ENCODE measurements around the gene CBLN1. TPM values are rescaled to one million over a fixed set of nuclear protein-coding genes. Genes with fewer than 3 reads are reported as not detected.

CBLN1 gene
- total RNA-seq (2014; rRNA removed; shearing (Covaris generic); ENCODE audit: low replicate concordance): not detected in 2 replicates

- H3K36me3 ChIP-seq: no peaks in the 10 kb centered on the region
- no peak for DNase-seq
- no peaks in the 10 kb centered on the region for H3K9me3 ChIP-seq
- peak within 1 kb of the TSS; percentile 38 for H3K4me3 ChIP-seq
- H3K27me3 ChIP-seq: peaks cover 24% of the 10 kb centered on the region
These were observed at the start of gene CBLN1 for GRCh38 chr16:49281480-49281842. CBLN1 (minus strand) TSS chr16:49281838; CDS start chr16:49281465, 373 bp downstream.

GRCh38 chr16:49330562-49331201, 49.0 kb upstream of the CBLN1 start:
- Histone ChIP-seq H3K4me3 (no peak overlapping the region), H3K9me3 (no peaks in the 10 kb centered on the region), H3K36me3 (no peaks in the 10 kb centered on the region), H3K27me3 (no peaks in the 10 kb centered on the region)
- DNase-seq: no peak

DNA sequence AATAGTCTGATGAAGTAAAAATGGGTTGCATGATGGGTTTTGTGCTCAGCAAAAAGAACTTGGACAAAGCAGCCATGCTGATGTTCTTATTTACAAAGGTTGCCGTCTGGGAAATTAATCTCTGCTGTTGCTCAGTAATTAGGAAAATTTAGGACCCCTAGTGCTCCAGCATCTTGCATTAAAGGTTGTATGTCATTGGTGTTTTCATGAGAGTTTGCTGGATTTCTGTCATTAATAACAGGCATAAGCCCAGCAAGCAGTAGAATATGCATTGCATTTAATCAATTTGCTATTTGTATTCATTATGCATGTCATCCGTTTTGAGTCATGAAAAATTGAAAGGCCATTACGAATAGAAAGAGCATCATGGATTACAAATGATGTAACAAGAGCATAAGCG, 46.7 kb upstream of the CBLN1 start:
- no peaks in the 10 kb centered on the region for H3K27me3 ChIP-seq
- no peaks in the 10 kb centered on the region for H3K36me3 ChIP-seq
- no peaks in the 10 kb centered on the region for H3K9me3 ChIP-seq
- DNase-seq: no peak
- no peak overlapping the region for H3K4me3 ChIP-seq

DNA sequence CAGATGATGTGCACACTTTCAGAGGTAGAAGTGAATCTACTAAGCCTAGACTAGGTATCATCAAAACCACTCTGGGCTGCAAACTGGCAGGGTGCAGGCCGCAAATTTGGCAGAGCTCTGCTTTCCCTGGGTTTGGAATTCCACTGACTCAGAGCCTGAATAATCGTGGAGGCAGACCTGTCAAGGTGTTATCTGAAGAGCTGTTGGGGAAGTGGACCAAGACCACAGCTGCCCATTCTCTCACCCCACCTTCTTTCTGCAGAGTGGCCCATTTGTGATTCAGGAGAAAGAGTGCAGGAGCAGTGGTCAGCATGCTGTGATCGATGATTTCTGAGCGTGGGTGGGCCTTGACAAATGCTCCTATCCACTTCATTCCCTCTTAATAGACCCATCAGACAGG, 45.8 kb upstream of the CBLN1 start:
- no peak for DNase-seq
- no peaks in the 10 kb centered on the region for H3K36me3 ChIP-seq
- H3K9me3 ChIP-seq: no peaks in the 10 kb centered on the region
- no peaks in the 10 kb centered on the region for H3K27me3 ChIP-seq
- H3K4me3 ChIP-seq: no peak overlapping the region

DNA sequence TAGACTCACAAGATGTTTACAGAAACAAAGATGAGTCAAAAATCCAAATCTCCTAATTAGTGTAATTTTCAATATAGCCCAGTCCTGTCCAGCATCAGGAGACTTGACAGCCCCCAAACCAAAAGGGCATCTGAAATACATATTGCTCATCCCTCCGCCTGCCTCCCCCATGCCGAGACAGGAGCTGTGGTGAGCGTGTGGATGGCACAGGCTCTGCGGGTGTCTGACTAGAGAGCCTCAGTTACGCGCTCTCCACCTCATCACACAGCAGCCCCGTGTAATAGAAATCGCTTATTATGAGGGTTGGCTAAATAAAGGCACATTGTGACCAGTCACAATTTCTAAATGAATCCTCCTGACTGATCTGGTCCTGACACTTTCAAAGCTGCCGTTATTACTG, 43.1 kb upstream of the CBLN1 start:
- no peaks in the 10 kb centered on the region for H3K9me3 ChIP-seq
- H3K36me3 ChIP-seq: no peaks in the 10 kb centered on the region
- DNase-seq: no peak
- H3K27me3 ChIP-seq: no peaks in the 10 kb centered on the region
- no peak overlapping the region for H3K4me3 ChIP-seq

DNA sequence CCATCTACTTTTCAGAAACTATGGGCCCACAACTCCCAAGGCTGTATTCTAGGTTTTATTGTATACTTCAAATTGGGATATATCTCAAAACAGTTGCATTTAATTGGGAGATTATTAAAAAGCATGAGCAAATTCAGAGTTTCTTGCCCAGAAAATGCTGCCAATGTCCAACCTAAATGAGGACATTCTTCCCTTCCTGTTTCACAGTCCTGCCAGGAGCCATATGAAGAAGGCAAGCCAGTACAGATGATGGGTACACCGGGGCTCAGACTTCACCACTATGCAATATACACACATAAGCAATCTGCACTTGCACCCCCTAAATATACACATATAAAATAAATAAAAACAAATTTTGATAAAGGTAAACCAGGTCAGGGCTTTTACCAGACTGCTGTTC, 34.0 kb upstream of the CBLN1 start:
- H3K4me3 ChIP-seq: no peak overlapping the region
- no peaks in the 10 kb centered on the region for H3K36me3 ChIP-seq
- no peak for DNase-seq
- no peaks in the 10 kb centered on the region for H3K9me3 ChIP-seq
- H3K27me3 ChIP-seq: no peaks in the 10 kb centered on the region

- Histone ChIP-seq H3K4me3 (no peak overlapping the region), H3K9me3 (no peaks in the 10 kb centered on the region), H3K36me3 (no peaks in the 10 kb centered on the region), H3K27me3 (no peaks in the 10 kb centered on the region)
- DNase-seq: no peak
These were observed 30.8 kb upstream of the CBLN1 start for GRCh38 chr16:49312389-49312985.

DNA sequence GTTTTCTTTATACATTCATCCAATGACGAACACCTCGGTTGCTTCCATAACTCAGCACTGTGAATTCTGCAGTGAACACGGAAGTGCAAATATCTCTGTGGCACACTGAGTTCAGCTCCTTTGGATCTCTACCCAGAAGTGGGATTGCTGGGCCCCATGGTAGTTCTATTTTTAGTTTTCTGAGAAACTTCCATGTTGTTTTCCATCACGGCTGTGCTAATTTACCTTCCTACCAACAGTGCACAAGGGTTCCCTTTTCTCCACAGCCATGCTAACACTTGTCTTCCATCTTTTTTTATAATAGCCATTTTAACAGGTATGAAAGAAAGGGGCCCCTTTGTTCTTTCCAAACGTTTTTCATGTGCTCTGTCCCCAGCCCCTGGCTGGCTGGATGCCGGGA, 30.2 kb upstream of the CBLN1 start:
- H3K4me3 ChIP-seq: no peak overlapping the region

GRCh38 chr16:49307176-49307575, 25.5 kb upstream of the CBLN1 start:
- H3K9me3 ChIP-seq: no peaks in the 10 kb centered on the region
- H3K4me3 ChIP-seq: no peak overlapping the region
- no peaks in the 10 kb centered on the region for H3K27me3 ChIP-seq
- no peaks in the 10 kb centered on the region for H3K36me3 ChIP-seq
- DNase-seq: no peak

More for the DNA sequence above, 30.2 kb upstream of the CBLN1 start:
- H3K36me3 ChIP-seq: no peaks in the 10 kb centered on the region
- no peaks in the 10 kb centered on the region for H3K9me3 ChIP-seq
- no peaks in the 10 kb centered on the region for H3K27me3 ChIP-seq
- DNase-seq: no peak

DNA sequence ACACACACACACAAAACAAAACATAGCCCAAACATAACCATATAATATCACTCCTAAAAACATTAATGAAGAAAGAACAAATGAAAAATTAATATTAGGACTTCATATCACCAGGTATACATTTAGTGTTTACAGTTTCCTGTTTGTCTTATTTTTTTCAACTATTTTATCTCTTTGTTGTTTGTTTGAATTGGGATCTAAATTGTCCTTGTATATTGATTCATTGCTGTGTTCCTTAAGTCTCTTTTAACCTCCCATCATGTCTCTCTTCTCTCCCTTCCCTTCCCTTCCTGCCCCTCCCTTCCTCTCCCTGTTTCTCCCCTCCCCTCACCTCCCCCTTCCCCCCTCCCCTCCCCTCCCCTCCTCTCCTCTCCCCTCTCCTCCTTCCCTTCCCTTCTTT, 23.8 kb upstream of the CBLN1 start:
- H3K4me3 ChIP-seq: no peak overlapping the region

GRCh38 chr16:49292413-49292812, 10.8 kb upstream of the CBLN1 start:
- DNase-seq: no peak
- H3K9me3 ChIP-seq: no peaks in the 10 kb centered on the region

More for the DNA sequence above, 23.8 kb upstream of the CBLN1 start:
- H3K36me3 ChIP-seq: no peaks in the 10 kb centered on the region
- H3K27me3 ChIP-seq: no peaks in the 10 kb centered on the region
- H3K9me3 ChIP-seq: no peaks in the 10 kb centered on the region
- no peak for DNase-seq

GRCh38 chr16:49287572-49287971, 5.9 kb upstream of the CBLN1 start:
- Histone ChIP-seq H3K27me3 (peaks cover 12% of the 10 kb centered on the region), H3K36me3 (no peaks in the 10 kb centered on the region), H3K4me3 (no peak overlapping the region), H3K9me3 (no peaks in the 10 kb centered on the region)
- DNase-seq: no peak

More at GRCh38 chr16:49292413-49292812, 10.8 kb upstream of the CBLN1 start:
- no peak overlapping the region for H3K4me3 ChIP-seq
- no peaks in the 10 kb centered on the region for H3K27me3 ChIP-seq
- no peaks in the 10 kb centered on the region for H3K36me3 ChIP-seq

GRCh38 chr16:49284962-49285361, 3.3 kb upstream of the CBLN1 start:
- Histone ChIP-seq H3K9me3 (no peaks in the 10 kb centered on the region), H3K27me3 (peaks cover 24% of the 10 kb centered on the region), H3K4me3 (no peak overlapping the region), H3K36me3 (no peaks in the 10 kb centered on the region)
- no peak for DNase-seq

DNA sequence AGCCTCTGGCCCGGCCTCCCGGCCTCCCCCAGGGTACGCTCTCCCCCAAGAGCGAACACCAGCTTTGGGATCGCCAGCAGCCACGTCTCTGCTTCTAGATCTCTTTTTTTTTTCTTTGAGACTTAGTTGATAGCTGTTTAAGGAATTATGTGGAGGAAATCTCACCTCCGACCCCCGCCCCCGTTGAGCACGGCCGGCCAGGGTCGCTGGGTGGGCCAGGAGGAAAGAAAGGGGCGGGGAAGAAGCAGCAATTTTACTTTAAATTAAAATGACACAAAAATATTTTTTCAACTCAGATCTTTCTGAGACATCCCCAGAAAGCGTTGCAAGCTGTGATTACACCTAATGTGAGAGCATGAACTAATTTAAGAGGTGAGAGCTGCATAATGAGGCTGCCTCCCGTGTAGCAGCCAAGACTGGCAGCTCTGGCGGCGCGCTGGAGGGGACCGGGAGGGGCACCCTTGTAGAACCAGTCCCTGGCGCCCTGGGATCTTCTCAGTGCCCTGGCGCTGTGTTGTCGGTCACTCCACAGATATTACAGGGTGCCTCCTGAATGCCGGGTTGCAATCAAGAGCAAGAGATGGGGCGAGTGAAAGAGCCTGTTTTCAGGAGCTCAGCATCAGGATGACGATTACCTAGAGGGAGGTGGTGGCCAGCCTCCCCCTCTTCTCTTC, 1.9 kb upstream of the CBLN1 start:
- H3K4me3 ChIP-seq: no peak overlapping the region
- no peaks in the 10 kb centered on the region for H3K9me3 ChIP-seq
- DNase-seq: no peak
- peaks cover 24% of the 10 kb centered on the region for H3K27me3 ChIP-seq
- H3K36me3 ChIP-seq: no peaks in the 10 kb centered on the region

DNA sequence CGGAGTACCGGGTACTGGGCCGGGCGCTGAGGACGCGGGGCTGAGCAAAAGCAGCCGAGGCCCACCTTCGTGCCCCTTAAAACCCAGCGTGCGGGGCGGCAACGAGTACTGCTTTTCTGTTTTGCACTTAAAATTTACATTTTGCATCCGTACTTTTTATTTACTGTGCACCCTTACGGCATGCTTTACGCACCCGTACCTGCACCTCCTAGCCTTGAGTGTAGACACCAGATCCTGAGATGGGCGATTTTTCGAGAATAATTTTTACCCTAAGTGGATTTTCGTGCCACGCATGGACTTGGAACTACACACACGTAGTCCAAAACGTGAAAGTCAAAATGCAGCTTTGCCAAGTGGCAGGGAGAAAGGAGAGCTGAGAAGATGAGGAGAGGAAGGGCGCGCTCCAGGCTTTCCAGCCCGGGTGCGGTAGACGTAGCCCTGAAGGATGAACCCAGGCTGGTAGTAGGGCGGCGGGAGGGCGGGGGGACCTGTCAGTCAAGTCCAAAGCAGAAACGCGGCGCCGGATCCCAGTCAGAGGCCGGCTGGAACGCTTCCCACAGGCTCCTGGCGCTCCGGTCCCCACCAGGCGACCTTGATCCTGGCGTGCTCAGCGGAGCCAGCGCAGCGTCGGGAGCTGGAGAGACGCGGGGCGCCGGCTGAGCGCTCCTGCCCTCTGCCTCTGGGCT, 1.2 kb upstream of the CBLN1 start:
- no peaks in the 10 kb centered on the region for H3K36me3 ChIP-seq
- no peak for DNase-seq
- no peaks in the 10 kb centered on the region for H3K9me3 ChIP-seq
- no peak overlapping the region for H3K4me3 ChIP-seq
- peaks cover 24% of the 10 kb centered on the region for H3K27me3 ChIP-seq

GRCh38 chr16:49281843-49282642, 405 bp upstream of the CBLN1 start:
- peak; percentile 78 for DNase-seq
- peak overlapping the region; percentile 38 for H3K4me3 ChIP-seq
- H3K36me3 ChIP-seq: no peaks in the 10 kb centered on the region
- H3K9me3 ChIP-seq: no peaks in the 10 kb centered on the region
- peaks cover 24% of the 10 kb centered on the region for H3K27me3 ChIP-seq
